ENCODE results near the gene ENTPD2. TPM values are rescaled to one million over a fixed set of nuclear protein-coding genes. Genes with fewer than 3 reads are reported as not detected.
A peak's percentile ranks its signal among the peaks of the same experiment; 100 is the strongest.

Gene ENTPD2
- total RNA-seq = 1.9 TPM
- long read RNA-seq, partial matches to known transcripts = 0 of 1 reads
- long read RNA-seq, other reads (novel, unspliced or antisense) = 1 of 1 reads

- ATAC-seq (ENCODE audit: poor library complexity) (no peak), DNase-seq (peak; percentile 40)
- intact Hi-C loops (cut with DNase I) = no loop called here
Observed at GRCh38 chr9:137053944-137054931, at the start of gene ENTPD2. TSS of gene ENTPD2 (minus strand) at chr9:137054061. CDS start at chr9:137053997, 64 bp downstream.

- intact Hi-C loops (cut with DNase I) = no loop called here
- peak; percentile 33 for DNase-seq
- no peak for ATAC-seq (ENCODE audit: poor library complexity)
Observed at GRCh38 chr9:137103206-137103999, 49.5 kb upstream of the ENTPD2 start.

GRCh38 chr9:137099231-137099630, 45.4 kb upstream of the ENTPD2 start:
- DNase-seq = peak; percentile 29
- intact Hi-C loops (cut with DNase I) = no loop called here
- ATAC-seq (ENCODE audit: poor library complexity) = no peak

GRCh38 chr9:137097761-137098462, 44.1 kb upstream of the ENTPD2 start:
- intact Hi-C loops (cut with DNase I) = no loop called here
- DNase-seq = no peak
- ATAC-seq (ENCODE audit: poor library complexity) = no peak

- DNase-seq = no peak
- no peak for ATAC-seq (ENCODE audit: poor library complexity)
- intact Hi-C loops (cut with DNase I) = no loop called here
Observed at GRCh38 chr9:137096785-137097546, 43.1 kb upstream of the ENTPD2 start.

- peak; percentile 43 for DNase-seq
- no peak for ATAC-seq (ENCODE audit: poor library complexity)
- intact Hi-C loops (cut with DNase I) = no loop called here
Observed at GRCh38 chr9:137095664-137096517, 42.0 kb upstream of the ENTPD2 start.

- intact Hi-C loops (cut with DNase I) = no loop called here
- ATAC-seq (ENCODE audit: poor library complexity) (no peak), DNase-seq (no peak)
Observed at GRCh38 chr9:137089232-137089947, 35.5 kb upstream of the ENTPD2 start.

- ATAC-seq (ENCODE audit: poor library complexity) = no peak
- no peak for DNase-seq
- intact Hi-C loops (cut with DNase I) = no loop called here
Observed at GRCh38 chr9:137088121-137088520, 34.3 kb upstream of the ENTPD2 start.

- intact Hi-C loops (cut with DNase I) = no loop called here
- DNase-seq (no peak), ATAC-seq (ENCODE audit: poor library complexity) (no peak)
Observed at GRCh38 chr9:137087409-137087925, 33.6 kb upstream of the ENTPD2 start.

- peak; percentile 92 for ATAC-seq (ENCODE audit: poor library complexity)
- intact Hi-C loops (cut with DNase I) = no loop called here
- DNase-seq = peak; percentile 100
Observed at GRCh38 chr9:137086531-137087408, 32.9 kb upstream of the ENTPD2 start, which contains the start of gene MAN1B1. TSS of gene MAN1B1 (plus strand) at chr9:137086985. CDS start at chr9:137087000, 15 bp downstream.

GRCh38 chr9:137085920-137086530, 32.2 kb upstream of the ENTPD2 start:
- DNase-seq = peak; percentile 73
- peak; percentile 44 for ATAC-seq (ENCODE audit: poor library complexity)
- intact Hi-C loops (cut with DNase I) = no loop called here

- intact Hi-C loops (cut with DNase I) = no loop called here
- no peak for ATAC-seq (ENCODE audit: poor library complexity)
- no peak for DNase-seq
Observed at GRCh38 chr9:137084526-137084925, 30.7 kb upstream of the ENTPD2 start.

- no peak for ATAC-seq (ENCODE audit: poor library complexity)
- peak; percentile 73 for DNase-seq
- intact Hi-C loops (cut with DNase I) = no loop called here
Observed at GRCh38 chr9:137083394-137084004, 29.6 kb upstream of the ENTPD2 start.

- no peak for ATAC-seq (ENCODE audit: poor library complexity)
- no peak for DNase-seq
- intact Hi-C loops (cut with DNase I) = no loop called here
Observed at GRCh38 chr9:137082925-137083290, 29.0 kb upstream of the ENTPD2 start.
